HepG2 (cell line): ENCODE data around the gene ATPAF2. TPM values are rescaled to one million over a fixed set of nuclear protein-coding genes. Genes with fewer than 3 reads are reported as not detected.

Source experiments
- ATAC-seq: fragments of 200-7000 bp; cut with Tn5 transposase; 3 replicates; pipeline ENCODE4 v1.9.1; 2020; ENCODE audit warnings: mild to moderate bottlenecking, moderate library complexity
- BruUV-seq: library from RNA; stranded (reverse); fragments of 400-500 nt; replicated peaks from 2 replicates; lab custom pipeline; 2021; lab: Mats Ljungman, UMichigan
- CTCF ChIA-PET: fragments of 300-600 bp; formaldehyde crosslinking; extraction: SDS; loops from one replicate; lab custom pipeline; 2021; ENCODE audit warnings: low total read pairs, inconsistent platforms, low intra/inter-chr PET ratio; lab: Yijun Ruan, JAX
- POLR2A ChIA-PET: fragments of 350-600 bp; sonication (Branson Sonifier 250); formaldehyde crosslinking; loops from one replicate; lab custom pipeline; 2020; ENCODE audit warnings: antibody characterized with exemption, inconsistent platforms; lab: Yijun Ruan, JAX
- DNase-seq: peaks from one replicate; pipeline ENCODE4 v3.0.0-alpha.2; 2015; ENCODE audit warnings: low spot score
- FAIRE-seq: peaks from 3 replicates; lab custom pipeline; 2011; peaks lifted over from hg19 to GRCh38; lab: Jason Lieb, UNC
- H2AFZ ChIP-seq: one replicate; pipeline ENCODE4 v1.6.1; 2011; ENCODE audit warnings: low read length, inconsistent platforms
- H3K27ac ChIP-seq: fragments of 300-600 bp; 3 replicates; pipeline ENCODE4 v1.8.0; 2011; ENCODE audit warnings: mixed run types, mild to moderate bottlenecking, mixed read lengths, low read length, inconsistent platforms; ENCODE audit not compliant: insufficient read depth; ENCODE audit errors: extremely low read length
- H3K27me3 ChIP-seq, 2 experiments: fragments of 200-600 bp in 1 of 2; 2 replicates in 1 of 2; 3 replicates in 1 of 2; pipeline versions ENCODE4 v1.6.0 to v1.8.0; 2011; ENCODE audit warnings: low read length in 2 of 2, mild to moderate bottlenecking in 2 of 2, moderate library complexity in 2 of 2, inconsistent platforms in 1 of 2; ENCODE audit not compliant: insufficient read depth in 2 of 2, control insufficient read depth in 1 of 2
- H3K36me3 ChIP-seq, 2 experiments: fragments of 200-600 bp in 1 of 2; replicated peaks in 1 of 2; 2 replicates in 1 of 2; 3 replicates in 1 of 2; pipeline versions ENCODE4 v1.5.1 to v1.8.0; 2011; ENCODE audit warnings: low read length in 2 of 2, inconsistent platforms in 1 of 2; ENCODE audit not compliant: insufficient read depth in 2 of 2, control insufficient read depth in 1 of 2
- H3K4me1 ChIP-seq: 2 replicates; pipeline ENCODE4 v1.5.1; 2012; ENCODE audit warnings: low read length, inconsistent platforms; ENCODE audit not compliant: insufficient read depth
- H3K4me2 ChIP-seq: 2 replicates; pipeline ENCODE4 v1.6.0; 2011; ENCODE audit warnings: low read depth, low read length, inconsistent platforms
- H3K4me3 ChIP-seq, 3 experiments: fragments of 200-600 bp in 1 of 3; sonication (generic), shearing (Covaris generic) in 1 of 3; replicated peaks in 1 of 3; 2 replicates each; pipeline ENCODE4 v1.5.1; 2011 to 2016; ENCODE audit warnings: low read length in 3 of 3, inconsistent platforms in 2 of 3, low read depth in 2 of 3, mild to moderate bottlenecking in 2 of 3, control low read depth in 1 of 3, mixed read lengths in 1 of 3; ENCODE audit not compliant: insufficient read depth in 1 of 3
- H3K79me2 ChIP-seq: one replicate; pipeline ENCODE4 v1.6.1; 2011; ENCODE audit warnings: low read length, inconsistent platforms; ENCODE audit not compliant: insufficient read depth
- H3K9ac ChIP-seq: 2 replicates; pipeline ENCODE4 v1.6.0; 2011; ENCODE audit warnings: mild to moderate bottlenecking, low read depth, low read length, inconsistent platforms; ENCODE audit not compliant: insufficient read depth
- H3K9me3 ChIP-seq: 2 replicates; pipeline ENCODE4 v1.5.1; 2012; ENCODE audit warnings: mild to moderate bottlenecking, low read length
- H4K20me1 ChIP-seq: 2 replicates; pipeline ENCODE4 v1.6.0; 2011; ENCODE audit warnings: inconsistent platforms, mild to moderate bottlenecking, low read length, moderate library complexity; ENCODE audit not compliant: insufficient read depth
- MTF2 ChIP-seq: sonication (generic); formaldehyde crosslinking; IDR thresholded peaks from 2 replicates; pipeline ENCODE4 v1.5.0; 2020; ENCODE audit warnings: missing genetic modification reagents, borderline replicate concordance
- NR2F2 ChIP-seq: IDR thresholded peaks from 2 replicates; pipeline ENCODE4 v1.6.1; 2012; ENCODE audit warnings: low read depth, inconsistent platforms, borderline replicate concordance
- ZMYM2 ChIP-seq: sonication (generic); formaldehyde crosslinking; IDR thresholded peaks from 2 replicates; pipeline ENCODE4 v1.8.0; 2022; ENCODE audit warnings: mild to moderate bottlenecking, missing genetic modification reagents
- WGBS: methylation state at CpG from one replicate; pipeline ENCODE4 v1.1.6; 2017; ENCODE audit warnings: low lambda C conversion rate; 5-methylcytosine and 5-hydroxymethylcytosine counted together
- in situ Hi-C: cut with HindIII; loops from 2 replicates; pipeline ENCODE4 v1.10.0; 2017; ENCODE audit warnings: low pct_unique_long_range_greater_than_20kb; ENCODE audit not compliant: extremely low pct_ligation_motif_present
- intact Hi-C: fragments of 100-400 bp; cut with micrococcal nuclease; formaldehyde crosslinking; loops from one replicate; pipeline ENCODE4 v1.10.0; 2022; ENCODE audit not compliant: unreplicated experiment
- polyA plus RNA-seq, 8 experiments: library from polyadenylated mRNA; depleted of rRNA in 3 of 8; stranded (reverse) in 7 of 8; unstranded in 1 of 8; fragments of >200 nt; fragmentation: Illumina TruSeq in 4 of 8; extraction: Trizol in 4 of 8; gene quantifications; 2 replicates each; pipeline versions ENCODE4 v1.2.1 to v1.2.3, GENCODE V29; 2011 to 2016; ENCODE audit warnings: low read depth in 4 of 8, missing spikeins in 1 of 8, mixed read lengths in 1 of 8; ENCODE audit not compliant: insufficient read depth in 1 of 8
- total RNA-seq, 5 experiments: library from RNA; depleted of rRNA; stranded (reverse); fragments of >200 nt; fragmentation: Illumina TruSeq; extraction: Trizol; gene quantifications; 2 replicates each; pipeline ENCODE4 v1.2.3, GENCODE V29; 2016; ENCODE audit warnings: low read depth in 1 of 5
- TF ChIP-seq, protein P1 (sequence below): sonication (generic); formaldehyde crosslinking; IDR thresholded peaks from 2 replicates; pipeline ENCODE4 v1.5.1; 2020; ENCODE audit warnings: mild to moderate bottlenecking, missing genetic modification reagents, borderline replicate concordance

Gene ATPAF2
- total and polyA plus RNA-seq, 2 of the 13 experiments (the other 11 are each of a cell fraction or from before 2014, with no cell fraction given), result 15.0 to 16.5 TPM

DNA sequence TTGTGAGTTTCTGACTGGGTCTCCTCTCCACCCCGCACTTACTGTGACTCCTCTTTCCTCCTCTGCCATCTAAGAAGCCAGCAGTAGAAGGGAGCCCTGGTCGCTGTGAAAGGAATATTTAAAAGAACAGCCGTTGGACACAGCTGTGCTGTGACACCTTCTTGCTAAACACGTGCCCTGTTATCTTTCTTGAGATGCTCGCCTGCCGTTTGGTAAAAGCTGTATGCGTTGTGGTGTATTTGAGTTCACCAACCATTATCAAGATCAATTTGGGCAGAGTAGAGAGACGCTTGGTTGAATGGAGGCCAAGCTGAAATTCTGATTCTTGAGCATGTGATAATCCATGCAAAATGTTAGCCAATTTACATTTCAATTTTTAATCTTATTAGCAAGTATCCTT lies 4.0 kb upstream of the ATPAF2 start:
- WGBS, result 96% methylated on average over 8 of the region's 8 CpGs
- no peak for FAIRE-seq
- Histone ChIP-seq H3K4me2 (no peak overlapping the region), H3K9ac (no peak overlapping the region), H3K79me2 (peaks cover 16% of the 10 kb centered on the region), H2AFZ (no peak overlapping the region), H3K9me3 (no peaks in the 10 kb centered on the region), H3K27ac (no peak overlapping the region), H3K4me3 (no peak overlapping the region), H3K36me3 (peaks cover 6 to 14% of the 10 kb centered on the region in 2 experiments; a peak in 4 of 5 replicates), H4K20me1 (no peaks in the 10 kb centered on the region)
- no peak for DNase-seq
- CTCF ChIA-PET, result no interaction called here
- POLR2A ChIA-PET, result no interaction called here
- intact Hi-C loops, result no loop called here
- in situ Hi-C loops, result no loop called here
- TF ChIP-seq, protein P1, sequence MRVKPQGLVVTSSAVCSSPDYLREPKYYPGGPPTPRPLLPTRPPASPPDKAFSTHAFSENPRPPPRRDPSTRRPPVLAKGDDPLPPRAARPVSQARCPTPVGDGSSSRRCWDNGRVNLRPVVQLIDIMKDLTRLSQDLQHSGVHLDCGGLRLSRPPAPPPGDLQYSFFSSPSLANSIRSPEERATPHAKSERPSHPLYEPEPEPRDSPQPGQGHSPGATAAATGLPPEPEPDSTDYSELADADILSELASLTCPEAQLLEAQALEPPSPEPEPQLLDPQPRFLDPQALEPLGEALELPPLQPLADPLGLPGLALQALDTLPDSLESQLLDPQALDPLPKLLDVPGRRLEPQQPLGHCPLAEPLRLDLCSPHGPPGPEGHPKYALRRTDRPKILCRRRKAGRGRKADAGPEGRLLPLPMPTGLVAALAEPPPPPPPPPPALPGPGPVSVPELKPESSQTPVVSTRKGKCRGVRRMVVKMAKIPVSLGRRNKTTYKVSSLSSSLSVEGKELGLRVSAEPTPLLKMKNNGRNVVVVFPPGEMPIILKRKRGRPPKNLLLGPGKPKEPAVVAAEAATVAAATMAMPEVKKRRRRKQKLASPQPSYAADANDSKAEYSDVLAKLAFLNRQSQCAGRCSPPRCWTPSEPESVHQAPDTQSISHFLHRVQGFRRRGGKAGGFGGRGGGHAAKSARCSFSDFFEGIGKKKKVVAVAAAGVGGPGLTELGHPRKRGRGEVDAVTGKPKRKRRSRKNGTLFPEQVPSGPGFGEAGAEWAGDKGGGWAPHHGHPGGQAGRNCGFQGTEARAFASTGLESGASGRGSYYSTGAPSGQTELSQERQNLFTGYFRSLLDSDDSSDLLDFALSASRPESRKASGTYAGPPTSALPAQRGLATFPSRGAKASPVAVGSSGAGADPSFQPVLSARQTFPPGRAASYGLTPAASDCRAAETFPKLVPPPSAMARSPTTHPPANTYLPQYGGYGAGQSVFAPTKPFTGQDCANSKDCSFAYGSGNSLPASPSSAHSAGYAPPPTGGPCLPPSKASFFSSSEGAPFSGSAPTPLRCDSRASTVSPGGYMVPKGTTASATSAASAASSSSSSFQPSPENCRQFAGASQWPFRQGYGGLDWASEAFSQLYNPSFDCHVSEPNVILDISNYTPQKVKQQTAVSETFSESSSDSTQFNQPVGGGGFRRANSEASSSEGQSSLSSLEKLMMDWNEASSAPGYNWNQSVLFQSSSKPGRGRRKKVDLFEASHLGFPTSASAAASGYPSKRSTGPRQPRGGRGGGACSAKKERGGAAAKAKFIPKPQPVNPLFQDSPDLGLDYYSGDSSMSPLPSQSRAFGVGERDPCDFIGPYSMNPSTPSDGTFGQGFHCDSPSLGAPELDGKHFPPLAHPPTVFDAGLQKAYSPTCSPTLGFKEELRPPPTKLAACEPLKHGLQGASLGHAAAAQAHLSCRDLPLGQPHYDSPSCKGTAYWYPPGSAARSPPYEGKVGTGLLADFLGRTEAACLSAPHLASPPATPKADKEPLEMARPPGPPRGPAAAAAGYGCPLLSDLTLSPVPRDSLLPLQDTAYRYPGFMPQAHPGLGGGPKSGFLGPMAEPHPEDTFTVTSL (CRISPR knock-in tag), result no peak
- no peak for TF ChIP-seq ZMYM2 (CRISPR knock-in tag)
- TF ChIP-seq NR2F2, result no peak
- no peak for TF ChIP-seq MTF2 (CRISPR knock-in tag)
- TF ChIP-seq, all 625 proteins: peak for 0
- ATAC-seq, result no peak
- no peaks in the 10 kb centered on the region; a peak in 1 of 5 replicates for H3K27me3 ChIP-seq
- BruUV-seq, result no TSS peak
- peaks cover 35% of the 10 kb centered on the region for H3K4me1 ChIP-seq
